GM21367 (cell line): ENCODE data around the gene SH2D2A.

Experiments
- ATAC-seq: cut with Tn5 transposase; IDR thresholded peaks from one replicate; pipeline ENCODE4 v1.9.1; 2021; ENCODE audit not compliant: unreplicated experiment

Gene SH2D2A

DNA sequence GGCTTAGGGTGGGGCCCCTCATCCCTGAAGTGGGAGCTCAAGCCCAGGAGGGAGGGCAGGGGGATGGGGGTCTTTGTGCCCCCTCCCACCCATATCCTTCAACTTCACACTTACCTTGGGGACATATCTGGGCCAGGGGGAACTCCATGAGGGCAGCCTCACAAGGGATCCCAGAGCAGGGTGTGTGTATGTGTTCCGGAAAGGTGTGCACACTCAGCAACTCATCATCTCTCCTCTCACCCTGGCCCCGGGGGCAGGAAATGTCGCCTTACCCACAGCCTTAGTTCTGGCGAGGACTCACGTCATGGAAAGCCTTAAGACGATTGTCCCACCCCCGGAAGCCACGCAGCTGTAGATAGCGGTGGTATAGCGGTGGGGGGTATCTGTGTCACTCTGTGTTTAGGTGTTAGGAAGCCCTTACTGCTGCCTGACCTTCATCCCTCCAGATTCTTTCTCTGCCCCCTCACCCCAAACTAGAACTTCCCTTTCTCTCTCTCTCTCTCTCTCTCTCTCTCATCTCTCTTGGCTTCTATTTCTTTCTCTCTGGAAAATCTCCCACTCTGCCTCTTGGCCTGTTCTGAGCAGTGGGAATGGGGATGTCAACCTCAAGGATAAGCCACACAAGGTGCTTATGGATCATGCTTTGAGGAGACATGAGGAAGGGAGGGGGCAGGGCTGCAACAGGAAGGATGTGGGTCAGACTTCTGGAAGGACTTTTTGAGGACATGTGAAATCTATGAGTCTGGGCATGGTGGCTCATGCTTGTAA, at the start of gene SH2D2A:
Gene SH2D2A (minus strand): TSS at position 288 of the 768 bp plus-strand sequence. CDS start 140 bp downstream, at position 148.
- ATAC-seq = peak; percentile 71

DNA sequence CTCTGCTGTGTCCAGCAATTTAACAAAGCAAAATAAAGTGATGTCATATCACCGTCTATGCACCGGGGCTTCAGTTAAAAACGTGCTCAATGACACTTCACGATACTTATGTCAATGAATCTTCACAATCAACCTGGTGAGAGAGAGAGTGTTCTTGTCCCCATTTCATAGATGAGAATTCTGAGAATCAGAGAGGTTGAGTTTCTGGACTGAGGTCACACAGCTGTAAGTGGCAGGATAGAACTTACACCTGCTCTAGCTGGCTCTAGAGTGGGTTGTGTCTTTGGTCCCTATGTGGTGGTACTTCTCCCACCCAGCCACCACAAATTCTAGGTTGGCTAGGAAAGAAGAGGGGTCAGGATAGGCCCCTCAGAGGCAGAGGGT, 49.2 kb upstream of the SH2D2A start:
- ATAC-seq = no peak

DNA sequence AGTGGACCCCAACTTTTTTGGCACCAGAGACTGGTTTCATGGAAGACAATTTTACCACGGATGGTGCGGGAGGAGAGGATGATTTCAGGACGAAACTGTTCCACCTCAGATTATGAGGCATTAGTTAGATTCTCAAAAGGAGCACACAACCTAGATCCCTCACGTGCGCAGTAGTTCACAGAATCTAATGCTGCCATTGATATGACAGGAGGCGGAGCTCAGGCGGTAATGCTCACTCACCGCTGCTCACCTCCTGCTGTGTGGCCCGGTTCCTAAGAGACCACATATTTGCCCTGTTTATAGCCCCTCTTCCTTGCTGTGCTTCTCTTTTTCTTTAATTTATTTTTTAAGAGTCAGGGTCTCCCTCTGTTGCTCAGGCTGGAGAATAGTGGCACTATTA, 48.6 kb upstream of the SH2D2A start:
- no peak for ATAC-seq

DNA sequence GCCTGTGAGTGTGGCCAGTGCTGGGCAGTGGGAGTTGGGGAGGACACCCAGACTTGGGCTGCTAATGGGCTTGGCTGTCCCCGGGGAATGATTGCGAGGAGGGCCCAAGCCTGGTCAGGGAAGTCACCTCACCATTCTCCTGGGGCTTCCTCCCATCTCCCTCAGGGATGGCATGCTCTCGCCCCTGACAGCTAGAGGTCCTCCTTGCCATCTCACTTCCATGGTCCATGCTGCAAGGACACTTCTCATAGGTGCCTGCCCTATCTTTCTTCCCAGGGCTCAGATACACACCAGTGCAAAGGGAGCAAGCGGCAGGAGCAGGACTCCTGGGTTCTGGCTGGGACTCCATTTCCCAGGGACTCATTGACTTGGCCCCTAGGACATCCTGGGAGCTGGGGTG, 48.1 kb upstream of the SH2D2A start:
- ATAC-seq = no peak

DNA sequence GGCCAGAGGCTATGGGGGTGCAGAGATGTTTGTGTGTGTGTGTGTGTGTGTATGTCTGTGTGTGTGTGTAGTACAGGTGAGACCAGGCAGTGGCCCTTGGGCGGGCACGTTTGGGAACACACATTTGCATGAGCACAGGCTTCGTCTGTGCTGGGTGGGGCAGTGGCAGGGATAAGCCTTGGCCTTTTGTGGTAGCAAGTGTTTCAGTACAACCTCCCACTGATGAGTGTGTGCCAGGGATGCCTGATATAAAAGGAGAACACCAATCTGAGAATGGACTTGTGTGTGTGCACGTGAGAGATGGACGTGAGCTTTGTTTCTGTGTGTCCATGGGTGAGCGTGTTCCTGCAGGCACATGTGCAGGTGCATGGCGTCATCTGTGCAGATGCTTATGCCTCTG, 47.0 kb upstream of the SH2D2A start:
- ATAC-seq = no peak

DNA sequence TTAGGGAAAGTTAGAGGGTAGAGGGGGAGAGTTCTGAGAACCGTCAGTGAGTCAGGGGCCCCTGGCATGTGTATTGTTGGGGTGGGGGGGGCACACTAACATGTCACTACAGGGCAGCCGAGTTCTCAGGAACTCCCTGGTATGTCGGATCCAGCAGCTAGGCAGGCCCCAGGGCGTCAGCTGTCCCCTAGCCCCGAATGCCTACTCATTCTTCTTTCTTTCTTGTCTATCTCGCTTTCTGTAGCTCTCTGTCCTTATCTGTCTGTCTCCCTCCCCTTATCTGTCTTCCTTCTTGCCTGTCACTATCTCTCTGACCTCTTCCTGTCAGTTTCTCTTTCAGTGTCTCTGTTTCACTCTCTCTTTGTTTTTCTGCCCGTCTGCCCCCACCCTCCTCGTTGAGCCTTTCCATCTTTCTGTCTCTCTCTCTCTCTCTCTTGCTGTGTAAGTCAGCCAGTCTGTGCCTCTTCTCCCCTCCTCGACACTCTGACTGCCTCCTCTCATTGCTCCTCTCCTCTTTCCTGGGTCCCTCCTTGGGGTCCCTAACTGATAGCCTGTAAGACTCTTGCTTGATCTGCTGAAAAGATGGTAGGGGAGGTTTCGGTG, 46.5 kb upstream of the SH2D2A start:
- no peak for ATAC-seq

DNA sequence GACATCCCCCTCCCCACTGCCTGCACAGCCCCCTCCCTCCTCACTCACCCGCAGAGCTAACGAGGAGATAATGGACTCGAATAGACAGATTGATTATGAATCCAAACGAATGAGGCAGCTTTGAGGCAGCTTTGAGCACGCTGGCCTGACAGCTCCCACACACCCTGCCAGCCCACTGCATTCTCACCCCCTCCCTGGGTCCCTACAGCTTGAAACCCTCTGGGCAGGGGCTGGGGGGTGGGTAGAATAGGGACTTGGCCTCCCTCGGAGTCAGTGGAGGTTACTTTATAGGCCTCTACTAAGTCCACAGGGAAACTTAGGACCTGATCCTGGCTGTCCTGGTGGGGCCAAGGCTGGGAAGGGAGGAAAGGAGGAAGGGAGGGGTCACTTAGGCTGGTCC, 45.9 kb upstream of the SH2D2A start:
- no peak for ATAC-seq

DNA sequence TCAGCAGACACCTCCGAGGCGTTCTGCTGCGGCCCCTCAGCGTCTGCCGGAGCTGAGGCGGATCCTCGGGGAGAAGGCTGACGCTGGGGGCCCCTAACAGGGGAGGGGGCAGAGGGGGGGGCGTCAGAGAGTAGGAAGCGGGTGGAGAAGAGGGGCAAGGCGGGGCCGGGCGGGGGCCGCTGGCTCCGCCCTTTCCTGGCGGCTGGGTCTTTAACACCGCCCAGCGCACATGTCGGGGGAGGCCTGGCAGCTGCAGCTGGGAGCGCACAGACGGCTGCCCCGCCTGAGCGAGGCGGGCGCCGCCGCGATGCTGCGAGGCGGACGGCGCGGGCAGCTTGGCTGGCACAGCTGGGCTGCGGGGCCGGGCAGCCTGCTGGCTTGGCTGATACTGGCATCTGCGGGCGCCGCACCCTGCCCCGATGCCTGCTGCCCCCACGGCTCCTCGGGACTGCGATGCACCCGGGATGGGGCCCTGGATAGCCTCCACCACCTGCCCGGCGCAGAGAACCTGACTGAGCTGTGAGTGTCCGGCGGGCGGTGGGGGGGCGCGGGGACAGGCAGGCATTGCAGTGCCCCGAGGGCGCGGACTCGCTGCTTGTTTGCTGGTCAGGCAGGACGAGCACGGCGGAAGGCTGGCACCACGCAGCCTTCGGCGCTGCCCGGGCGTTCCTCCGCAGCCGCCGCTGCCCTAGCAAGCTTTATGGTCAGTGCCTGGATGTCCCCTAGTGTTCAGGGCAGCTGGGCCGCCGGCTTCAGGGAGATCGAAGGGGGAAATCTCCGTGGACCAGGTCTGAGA, 44.2 kb upstream of the SH2D2A start, which contains the start of gene NTRK1:
Gene NTRK1 (plus strand): TSS at position 238 of the 796 bp plus-strand sequence. CDS start 70 bp downstream, at position 308.
- ATAC-seq = no peak

DNA sequence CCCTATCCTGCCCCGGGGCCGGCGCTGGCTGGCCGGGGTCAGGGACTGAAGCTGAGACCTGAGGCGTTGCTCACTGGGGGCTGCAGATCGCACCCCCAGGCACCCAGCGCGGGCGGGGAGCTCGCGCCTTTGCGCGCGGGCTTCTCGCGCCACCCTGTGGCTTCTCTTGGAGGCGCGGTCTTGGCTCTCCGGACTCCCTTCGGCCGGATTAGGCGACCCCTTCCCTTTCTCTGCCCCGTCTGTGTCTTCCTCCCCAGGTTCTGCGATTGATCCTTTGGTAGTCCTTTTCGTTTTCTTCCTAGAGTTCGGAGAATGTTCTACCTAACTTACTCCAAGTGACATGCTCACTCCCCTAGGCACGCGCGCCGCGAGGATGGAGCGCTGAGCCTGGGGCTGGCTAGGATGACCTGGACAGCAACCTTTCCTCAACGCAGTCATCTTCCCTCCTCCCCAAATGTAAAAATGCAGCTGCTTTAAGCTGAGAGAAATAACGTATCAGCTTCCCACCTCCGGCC, 43.5 kb upstream of the SH2D2A start:
- ATAC-seq = no peak

DNA sequence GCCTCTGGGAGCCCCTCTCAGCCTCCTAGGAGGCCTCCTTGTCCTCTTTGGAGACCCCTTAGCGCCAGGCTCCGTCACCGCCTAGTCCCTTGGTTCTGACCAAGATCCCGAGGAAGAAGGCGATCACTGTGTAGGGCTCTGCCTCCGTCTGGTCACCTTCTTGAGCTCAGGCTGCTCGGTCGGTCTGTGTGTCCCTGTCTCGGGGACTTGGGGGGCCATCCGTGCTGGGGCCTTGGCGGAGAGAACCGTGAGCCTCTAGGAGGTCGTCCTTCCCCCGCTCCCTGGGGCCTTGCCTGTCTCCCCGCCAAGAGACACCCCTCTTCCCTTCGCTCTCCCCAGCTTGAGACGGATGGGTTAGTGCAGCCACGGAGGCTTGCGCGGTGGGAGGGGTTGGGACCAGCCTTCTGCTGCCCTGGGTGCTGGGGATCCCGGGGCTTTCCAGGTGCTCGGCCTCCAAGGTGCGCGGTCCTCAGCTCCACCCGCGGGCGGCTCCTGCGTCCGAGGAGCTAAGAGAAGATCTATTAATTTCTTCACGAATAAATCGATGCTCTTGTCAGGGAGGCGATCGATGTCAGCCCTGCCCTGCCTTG, 43.0 kb upstream of the SH2D2A start:
- ATAC-seq = no peak

DNA sequence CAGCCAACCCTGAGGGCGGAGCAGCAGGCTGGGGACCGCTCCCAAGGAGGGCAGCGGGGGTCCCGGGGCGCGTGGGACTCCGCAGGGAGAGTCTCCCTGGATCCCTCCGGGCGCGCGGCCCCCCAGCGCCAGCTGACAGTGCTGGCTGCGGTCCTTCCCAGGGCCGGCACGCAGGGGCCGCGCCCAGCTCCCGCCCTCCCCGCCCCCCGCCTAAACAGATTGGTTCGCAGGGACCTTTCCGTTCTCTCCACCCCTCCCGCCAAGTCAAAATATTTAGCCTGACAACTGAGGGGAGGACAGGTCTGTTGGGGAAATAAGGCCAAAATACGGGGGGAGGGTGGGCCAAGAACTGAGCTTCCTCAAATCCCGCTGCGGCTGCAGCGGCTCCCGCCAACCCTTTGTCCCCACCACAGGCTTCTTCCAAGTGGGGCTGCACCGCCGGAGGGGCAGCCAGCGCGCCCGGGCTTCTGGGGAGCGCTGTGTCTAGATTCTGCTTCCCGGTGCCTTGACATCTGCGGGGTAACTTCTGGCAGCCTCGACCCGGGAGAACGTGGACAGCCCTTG, 42.4 kb upstream of the SH2D2A start, which contains the start of gene INSRR:
Gene INSRR (minus strand): TSS at position 159 of the 564 bp plus-strand sequence. CDS start 496 bp downstream, outside the sequence.
- ATAC-seq = no peak

DNA sequence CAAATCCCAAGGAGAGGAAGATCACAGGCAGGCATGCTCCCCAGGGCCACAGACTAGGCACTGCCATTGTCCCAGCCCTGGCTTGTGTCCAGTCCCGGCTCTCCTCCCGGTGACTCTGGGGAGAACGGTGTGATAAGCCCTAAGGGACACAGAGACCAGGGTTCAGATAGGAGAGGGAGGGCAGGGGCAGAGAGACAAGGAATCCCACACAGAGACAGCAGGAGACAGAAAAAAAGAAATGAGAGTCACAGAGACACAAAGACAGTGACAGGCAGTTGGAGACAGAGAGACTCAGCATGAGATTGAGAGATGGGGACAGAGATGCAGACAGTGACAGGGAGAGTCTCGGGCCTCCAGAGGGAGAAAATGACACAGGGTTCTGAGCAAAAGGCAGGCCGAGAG, 41.9 kb upstream of the SH2D2A start:
- no peak for ATAC-seq

DNA sequence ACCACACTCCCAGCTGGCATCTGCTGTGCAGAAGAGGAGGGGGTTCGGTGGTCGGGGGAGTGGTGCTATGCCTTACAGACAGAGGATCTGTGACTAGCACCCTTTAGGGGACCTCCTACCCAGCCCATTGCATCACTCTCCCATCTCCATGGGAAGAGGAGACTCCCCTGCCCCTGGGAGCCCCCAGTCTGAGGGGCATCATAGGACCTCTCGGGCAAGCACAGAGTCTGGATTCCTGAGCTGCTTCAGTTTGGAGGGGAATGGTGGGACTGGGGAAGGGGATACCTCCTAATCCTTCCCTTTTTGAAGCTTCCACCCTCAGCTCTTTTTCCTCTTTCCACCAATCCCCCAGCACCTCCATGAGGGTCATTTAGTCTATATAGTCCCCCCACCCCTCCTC, 40.9 kb upstream of the SH2D2A start:
- ATAC-seq = no peak

DNA sequence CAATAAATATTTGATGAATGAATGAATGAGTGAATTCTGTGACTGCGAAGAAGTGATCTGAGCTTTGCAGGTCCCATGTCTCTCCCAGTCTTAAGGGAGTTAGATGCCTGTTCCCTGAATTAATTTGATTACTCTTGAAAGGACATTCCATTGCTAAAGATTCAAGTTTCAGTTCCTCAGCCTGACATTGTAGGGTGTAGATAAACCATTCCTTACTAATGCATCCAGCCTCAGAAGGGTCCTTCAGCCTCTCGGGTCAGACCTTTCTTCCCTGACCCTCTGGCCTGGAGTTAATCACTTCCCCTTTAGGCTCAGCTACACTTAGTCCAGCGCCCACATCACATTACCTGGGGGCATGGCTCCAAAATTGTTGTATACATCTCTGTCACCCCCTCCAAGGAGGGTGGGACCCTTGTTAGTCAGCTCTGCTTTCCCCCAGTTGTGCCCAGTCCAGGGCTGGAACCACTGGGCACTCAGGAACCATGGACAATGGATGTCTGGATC, 39.7 kb upstream of the SH2D2A start:
- no peak for ATAC-seq

DNA sequence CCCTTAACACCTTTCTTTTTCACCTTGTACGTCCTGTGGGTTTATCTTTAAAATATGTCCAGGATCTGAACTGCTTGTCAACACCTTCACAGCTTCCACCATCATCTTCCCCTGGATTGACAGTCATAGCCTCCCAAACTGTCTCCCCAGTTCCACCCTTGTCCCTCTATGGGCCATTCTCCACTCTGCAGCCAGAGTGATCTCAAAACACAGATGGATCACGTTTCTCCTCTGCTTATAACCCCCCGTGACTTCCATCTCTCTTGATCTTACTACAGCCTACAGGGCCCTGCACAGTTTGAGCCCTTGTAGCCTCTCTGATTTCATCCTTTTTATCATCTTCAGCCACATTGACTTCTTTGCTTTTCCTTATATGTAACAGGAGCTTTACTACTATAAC, 38.0 kb upstream of the SH2D2A start:
- no peak for ATAC-seq

DNA sequence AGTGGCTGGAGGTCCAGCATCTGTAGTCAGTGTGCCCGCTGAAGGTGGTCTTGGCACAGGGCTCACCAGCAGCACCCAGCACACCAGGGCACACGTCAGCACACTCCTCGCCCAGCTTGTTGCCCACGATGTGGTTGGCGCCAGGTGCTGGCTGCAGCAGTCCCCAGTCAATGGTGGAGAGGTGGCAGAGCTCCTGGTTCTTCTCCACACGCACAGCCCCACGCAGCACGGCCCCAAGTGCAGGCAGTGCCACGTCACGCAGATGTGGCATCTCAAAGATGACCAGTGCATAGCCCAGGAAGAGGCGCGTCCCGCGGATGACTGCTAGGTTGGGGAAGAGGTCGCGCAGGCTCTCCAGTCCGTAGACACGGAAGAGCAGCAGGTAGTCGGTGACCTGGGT, 37.1 kb upstream of the SH2D2A start:
- ATAC-seq = no peak

DNA sequence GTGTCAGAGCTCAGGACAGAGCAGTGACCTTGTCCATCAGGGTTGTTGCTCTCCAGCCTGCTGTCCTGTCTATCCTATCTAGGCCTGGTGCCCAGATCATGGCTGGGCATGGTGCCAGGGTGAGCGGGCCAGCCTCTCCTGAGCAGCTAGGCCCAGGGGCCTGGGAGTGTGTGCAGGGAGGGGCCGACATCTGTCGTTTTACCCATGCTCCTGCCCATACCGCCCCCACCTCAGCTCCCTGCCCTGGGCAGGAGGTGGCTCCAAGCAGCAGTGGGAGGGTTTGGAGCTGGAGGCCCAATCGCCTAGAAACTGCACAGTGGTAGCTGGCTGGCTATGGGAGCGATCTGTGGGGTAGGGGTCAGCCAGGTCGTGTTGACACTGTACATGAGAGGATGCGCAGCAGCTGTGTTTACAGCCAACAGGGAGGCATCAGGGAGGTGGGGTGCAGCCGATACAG, 35.8 kb upstream of the SH2D2A start:
- no peak for ATAC-seq

DNA sequence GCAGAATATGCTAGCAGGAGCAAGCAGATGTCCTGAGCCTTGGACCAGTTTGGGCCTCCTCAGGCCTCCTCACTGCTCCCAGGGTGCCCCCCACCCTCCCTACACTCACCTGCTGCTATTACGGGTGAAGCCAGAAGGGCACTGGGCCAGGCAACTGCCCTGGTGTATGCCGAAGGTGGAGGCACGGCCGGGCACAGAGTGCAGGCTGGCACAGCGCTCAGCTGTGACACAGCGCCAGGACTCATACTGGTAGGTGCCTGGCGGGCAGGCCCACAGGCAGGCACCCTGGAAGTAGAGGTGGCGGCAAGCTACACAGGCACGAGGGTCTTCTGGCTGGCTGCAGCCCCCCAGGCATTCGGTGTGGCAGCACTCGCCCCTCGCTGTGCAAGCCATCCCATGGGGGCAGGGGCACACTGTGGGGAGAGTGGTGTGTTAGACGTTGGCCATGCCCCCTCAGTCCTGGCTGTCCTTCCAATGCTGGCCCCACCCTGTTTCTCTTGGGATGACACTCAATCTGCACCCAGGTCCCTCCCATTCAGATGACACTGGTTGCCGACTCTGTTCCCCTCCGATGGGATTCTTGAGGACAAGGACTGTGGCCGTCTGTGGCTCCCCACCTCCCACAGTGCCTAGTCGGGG, 35.2 kb upstream of the SH2D2A start:
- no peak for ATAC-seq

DNA sequence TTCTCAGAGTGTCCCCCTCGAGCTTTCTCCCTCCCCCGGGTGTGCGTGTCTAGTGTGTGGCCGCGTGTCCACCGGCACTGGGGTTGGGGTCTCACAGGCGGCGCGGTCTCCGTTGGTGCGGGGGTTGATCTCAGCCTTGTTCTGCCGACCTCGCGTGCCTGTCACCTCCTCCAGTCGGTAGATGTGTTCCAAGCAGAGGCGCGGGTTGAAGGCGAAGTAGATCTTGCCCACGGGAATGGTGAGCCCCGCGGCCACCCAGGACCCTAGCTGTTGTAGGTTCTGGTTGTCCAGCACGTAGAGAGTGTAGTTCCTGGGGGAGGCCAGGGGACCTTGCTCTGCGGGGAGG, 32.5 kb upstream of the SH2D2A start:
- no peak for ATAC-seq
